Ammon's horn (tissue), 1 donor: ENCODE data around the gene FOXM1.

Experiments used
- DNase-seq: peaks from one replicate; pipeline ENCODE4 v3.0.0-alpha.2; 2016; ENCODE audit warnings: low spot score

The FOXM1 gene

DNA sequence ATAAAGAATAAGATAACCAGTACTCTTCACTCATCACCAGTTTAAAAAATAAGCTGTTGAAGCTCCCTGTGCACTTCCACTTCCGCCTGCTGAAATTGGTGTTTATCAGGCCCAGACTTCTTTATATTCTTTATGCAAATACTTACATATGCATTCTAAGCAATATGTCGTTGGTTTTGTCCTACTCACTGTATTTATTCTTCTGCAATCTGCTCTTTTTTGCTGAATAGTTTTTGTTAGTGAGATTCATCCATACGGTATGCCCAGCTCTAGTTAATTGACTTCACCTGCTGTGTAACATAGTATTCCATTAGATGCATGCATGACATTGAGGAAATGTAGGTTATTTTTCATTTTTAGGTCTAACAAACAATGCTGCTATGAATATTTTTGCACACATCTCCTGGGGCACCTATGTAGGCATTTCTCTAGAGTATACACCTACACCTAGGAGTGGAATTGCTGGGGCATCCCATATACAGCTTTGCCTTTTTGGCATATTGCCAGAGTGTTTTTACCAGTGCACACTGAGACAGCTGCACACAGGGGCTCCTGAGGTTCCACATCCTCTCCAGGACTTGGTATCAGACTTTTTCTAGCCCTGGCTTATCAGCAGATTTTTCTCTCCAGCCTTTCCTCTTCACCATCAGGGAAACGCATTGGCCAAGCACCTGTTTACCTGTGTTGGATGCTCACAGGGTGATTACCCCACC is 41.1 kb downstream of the FOXM1 start:
- DNase-seq, result no peak

DNA sequence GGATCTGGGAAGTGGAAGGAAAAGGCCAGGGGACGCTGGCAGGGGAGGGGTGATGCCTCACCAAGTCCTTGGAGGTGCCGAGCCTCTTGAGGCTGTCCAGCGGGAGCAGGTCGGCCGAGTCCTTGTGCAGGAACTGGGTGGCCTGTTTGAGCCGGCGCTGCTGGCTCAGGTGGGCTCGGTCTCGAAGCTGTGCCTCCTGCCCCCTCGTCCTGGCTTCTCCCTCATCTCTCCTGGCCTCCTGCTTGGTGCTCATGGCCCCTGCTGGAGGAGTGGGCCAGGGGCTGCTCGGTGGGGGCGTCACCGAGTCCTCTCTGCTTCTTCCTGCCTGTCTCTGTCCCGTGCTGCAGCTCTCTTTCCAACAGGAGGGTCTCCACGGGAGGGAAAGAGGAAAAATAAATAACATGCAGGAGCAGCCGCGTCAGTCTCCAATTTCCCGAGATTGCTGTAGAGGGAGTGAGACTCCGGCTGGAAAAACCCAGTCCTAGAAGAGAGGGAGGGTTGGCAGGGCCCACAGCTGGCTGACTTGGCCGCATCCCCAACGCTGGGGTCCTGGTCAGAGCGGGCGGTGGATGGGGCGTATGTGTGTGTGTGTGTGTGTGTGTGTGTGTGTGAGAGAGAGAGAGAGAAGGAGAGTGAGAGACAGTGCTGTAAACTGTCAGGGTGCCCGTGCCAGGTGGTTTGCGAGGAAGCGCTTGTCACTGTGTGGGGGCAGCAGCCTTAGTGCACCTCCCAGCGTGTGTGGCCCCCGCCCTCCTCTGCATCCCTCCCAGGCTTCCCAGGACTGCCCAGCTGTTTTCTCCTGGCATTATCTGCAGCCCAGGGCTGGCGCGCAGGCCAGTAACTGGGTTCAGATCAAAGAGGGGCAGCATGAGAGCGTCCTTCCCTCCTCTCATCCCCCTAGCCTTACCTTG is 42.1 kb downstream of the FOXM1 start, which contains the start of gene NRIP2:
Gene NRIP2 (minus strand): TSS at position 455 of the 911 bp plus-strand sequence. CDS start 52 bp downstream, at position 403.
- DNase-seq, result peak; percentile 82

DNA sequence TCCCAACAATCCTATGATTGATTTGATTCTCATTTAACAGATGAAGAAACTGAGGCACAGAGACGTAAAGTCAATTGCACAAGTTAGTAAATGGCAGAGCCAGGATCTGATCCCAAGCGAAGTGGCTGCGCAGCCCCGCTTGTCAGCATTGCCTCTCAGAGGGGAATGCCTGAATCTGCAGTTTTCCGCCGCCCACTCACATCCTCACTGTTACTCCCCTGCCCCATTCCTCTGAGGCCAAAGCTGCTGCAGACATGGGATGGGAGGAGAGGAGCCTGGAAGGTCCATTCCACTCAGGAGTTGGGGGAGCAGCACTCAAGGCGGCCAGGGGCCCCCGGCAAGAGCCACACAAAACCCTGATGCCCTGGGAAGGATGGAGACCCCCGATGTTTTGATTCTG is 43.2 kb downstream of the FOXM1 start:
- DNase-seq, result no peak

DNA sequence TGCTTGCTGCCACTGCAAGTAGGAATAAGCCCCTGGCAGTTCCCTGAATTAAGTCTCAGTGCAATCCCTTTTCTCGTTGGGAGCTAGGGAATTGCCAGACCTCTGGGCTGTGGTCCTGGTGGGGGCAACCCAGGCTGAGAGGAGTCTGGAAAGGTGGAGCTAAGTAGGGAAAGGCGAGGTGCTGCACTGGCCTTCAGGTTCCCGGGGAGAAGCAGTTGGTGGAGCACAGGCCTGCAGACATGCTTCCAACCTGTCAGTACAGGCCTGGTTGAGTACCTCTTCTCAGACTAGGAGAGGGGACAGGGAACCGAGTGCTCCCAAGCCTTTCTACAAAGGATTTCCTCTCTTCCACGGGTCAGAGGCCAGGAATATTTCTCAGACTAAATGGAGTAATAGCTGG is 43.6 kb downstream of the FOXM1 start:
- no peak for DNase-seq

DNA sequence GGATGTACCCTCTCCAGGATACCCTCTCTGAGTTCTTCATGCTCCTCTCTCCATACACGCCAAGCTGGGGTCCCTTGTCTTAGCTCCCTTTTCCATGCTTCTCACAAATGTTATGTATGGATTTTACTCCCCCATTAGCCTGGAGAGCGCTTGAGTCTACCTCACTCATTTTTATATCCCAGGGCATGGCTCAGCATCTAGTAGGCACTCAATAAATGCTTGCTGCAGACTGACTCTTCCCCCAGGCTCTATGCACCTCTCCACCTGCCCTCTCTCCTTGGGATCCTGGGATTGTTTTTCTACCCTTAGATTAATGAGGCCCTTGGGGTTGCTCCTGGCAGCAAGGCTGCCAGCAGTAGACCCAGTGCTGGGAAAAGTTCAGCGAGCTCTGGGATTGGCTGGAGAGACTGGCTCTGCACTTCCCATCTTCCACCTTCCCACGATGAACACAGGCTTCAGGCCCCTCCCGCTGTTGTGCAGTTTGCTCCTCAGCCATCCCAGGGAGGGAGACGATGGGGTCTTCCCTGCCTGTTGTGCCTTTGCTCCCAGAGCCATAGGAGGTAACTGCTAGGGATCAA is 44.3 kb downstream of the FOXM1 start:
- no peak for DNase-seq

DNA sequence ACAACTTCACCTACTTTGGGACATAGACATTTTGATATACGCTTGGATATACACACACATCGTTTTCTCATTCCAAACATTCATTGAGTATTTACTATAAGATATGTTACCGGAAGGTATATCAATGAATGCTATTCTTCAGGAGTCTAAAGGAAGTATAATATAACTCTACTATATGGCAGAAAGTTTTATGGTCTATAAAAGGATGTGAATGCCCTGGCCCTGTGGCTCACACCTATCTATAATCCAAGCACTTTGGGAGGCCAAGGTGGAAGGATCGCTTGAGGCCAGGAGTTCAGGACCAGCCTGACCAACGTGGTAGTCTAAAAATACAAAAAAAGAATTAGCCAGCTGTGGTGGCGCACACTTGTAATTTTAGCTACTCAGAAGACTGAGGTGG is 47.7 kb downstream of the FOXM1 start:
- DNase-seq, result no peak

DNA sequence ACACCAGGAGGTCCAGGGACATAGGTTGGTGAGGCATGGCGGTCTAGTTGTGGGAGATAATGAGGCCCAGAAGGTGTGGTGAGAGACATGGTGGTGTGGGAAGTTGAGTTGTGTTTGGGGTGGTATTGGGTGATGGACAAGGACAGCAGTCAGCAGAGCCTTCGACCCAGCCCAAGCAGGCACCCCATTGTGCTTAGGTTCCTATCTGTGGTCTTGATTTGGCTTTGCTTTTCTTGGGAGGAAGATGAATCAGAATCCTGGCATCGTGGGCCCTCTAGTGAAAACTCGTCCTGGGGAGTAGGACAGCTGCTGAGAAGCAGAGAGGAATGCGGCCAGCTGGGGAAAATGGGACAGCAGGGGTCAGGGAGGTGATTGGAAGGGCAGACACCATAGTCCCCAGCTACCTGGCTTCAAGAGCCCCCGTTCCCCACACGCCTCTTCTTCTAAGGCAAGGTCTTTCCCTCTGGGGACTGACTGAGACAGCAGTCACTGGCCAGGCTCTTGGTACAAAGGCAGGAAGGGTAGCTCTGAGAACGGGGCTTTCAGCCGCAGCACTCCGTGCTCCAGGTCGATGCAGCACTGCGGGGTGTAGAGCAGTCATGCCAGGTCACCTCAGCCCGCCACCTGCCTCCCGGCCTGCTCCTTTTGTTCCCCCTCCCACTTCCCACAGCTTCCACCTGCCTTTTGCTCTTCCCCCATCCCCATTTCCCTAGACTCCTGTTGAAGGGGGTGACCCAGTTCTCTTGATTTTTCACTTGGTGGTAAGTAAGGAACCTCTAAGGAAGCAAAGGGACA is 50.1 kb downstream of the FOXM1 start:
- DNase-seq, result no peak

DNA sequence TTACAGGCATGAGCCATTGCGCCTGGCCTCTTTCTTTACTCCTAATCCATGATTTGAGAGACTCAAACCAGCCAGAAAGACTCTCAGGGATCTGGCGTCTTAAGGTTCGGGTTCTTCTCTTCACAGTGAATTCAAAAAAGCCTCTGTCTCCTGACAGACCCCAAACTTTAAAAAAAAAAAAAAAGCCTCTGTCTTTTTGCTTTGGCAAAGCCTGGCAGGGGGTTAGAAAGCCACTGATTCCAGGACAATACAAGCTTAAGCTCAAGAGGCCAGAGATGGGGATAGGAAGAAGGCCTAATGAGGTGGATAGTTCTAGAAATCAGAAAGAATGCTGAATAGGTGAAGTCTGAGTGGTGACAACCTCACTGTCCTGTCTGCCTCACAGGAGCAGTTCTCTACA is 50.9 kb downstream of the FOXM1 start:
- DNase-seq, result no peak

DNA sequence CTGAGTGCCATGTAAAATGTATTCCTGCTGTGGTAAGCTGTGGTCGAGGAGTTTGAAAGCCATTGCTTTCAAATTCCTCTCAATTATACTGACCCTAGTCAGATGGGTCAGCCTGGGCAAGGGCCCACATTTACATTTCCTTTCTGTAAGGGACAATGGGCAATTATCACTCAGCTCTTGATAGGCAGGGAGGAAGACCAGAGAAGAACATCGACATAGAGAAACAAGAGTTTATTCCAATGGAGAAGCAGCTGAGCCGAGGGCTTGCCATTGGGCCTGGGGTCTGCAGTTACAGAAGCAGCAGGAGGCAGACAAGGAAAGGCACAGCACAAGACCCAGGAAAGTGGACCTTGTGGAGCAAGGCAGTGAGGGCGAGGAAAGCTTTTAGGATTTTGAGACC is 51.8 kb downstream of the FOXM1 start:
- peak; percentile 48 for DNase-seq

DNA sequence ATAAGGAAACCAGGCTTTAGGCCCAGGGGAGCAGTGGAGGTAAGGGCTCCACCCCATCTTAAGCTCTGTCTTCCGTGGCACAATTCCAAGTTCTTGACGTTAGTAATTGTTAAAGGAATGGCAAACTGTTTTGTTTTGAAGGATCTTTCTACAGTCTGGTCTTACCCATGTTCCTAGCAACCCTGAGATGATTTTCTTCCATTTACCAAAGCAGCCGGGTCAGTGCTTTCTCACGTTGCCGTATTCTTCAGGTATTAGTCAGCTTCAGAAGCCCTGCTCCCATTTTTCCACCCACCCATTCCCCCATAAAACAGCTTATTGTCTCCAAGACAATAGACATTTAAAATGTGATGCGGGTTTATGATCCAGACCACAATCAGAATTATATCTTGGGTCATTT is 52.4 kb downstream of the FOXM1 start:
- no peak for DNase-seq

DNA sequence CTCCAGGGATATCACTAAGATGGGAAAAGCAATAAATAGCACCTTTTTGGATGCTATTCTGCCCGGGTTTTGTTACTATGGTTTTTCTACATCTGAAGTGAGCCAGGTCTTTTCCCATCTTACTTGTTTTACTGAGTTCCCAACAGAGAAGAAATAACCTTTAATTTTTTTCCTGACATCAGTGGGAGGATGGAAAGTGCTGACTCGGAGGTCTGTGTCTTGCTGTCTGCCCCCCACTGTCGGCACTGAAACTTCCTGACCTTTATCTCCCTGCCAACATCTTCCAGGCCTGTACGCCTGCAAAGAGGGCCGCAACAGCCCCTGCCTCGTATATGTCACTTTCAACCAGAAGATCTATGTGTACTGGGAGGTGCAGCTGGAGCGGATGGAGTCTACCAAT is 53.5 kb downstream of the FOXM1 start:
- DNase-seq, result no peak

DNA sequence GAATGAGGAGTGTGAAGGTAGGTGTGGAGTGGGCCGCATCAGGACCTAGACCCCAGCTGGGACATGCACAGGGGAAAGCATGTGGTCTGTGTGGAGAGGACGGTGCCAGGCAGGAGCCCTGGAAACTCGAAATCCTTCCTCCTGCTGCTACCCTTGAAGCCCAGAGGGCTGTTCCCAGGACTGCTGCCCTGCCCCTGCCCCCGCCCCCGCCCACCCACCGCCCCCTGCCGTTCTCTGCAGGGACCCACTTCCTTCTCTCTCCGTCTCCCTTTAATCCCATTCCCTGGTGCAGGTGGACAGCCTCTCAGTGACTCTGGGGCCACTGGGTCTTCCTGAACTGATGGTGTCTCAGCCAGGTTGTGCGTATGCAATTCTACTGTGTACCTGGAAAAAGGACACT is 56.5 kb downstream of the FOXM1 start:
- no peak for DNase-seq

DNA sequence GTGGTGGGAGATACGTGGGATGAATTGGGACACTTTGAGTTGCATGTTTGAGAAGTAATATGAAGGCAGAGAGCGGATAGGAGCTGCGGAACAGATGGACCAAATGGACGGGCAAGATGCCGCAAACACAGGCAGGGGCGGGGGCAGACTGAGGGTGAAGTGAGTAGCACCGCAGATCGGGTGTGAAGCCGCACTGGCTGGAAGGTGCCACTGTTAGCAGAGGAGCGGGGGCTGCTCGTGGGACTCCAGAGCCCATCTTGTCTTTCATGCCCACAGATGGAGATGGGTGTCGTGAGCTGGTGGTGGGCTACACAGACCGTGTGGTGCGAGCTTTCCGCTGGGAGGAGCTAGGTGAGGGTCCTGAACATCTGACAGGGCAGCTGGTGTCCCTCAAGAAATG is 57.2 kb downstream of the FOXM1 start:
- no peak for DNase-seq

DNA sequence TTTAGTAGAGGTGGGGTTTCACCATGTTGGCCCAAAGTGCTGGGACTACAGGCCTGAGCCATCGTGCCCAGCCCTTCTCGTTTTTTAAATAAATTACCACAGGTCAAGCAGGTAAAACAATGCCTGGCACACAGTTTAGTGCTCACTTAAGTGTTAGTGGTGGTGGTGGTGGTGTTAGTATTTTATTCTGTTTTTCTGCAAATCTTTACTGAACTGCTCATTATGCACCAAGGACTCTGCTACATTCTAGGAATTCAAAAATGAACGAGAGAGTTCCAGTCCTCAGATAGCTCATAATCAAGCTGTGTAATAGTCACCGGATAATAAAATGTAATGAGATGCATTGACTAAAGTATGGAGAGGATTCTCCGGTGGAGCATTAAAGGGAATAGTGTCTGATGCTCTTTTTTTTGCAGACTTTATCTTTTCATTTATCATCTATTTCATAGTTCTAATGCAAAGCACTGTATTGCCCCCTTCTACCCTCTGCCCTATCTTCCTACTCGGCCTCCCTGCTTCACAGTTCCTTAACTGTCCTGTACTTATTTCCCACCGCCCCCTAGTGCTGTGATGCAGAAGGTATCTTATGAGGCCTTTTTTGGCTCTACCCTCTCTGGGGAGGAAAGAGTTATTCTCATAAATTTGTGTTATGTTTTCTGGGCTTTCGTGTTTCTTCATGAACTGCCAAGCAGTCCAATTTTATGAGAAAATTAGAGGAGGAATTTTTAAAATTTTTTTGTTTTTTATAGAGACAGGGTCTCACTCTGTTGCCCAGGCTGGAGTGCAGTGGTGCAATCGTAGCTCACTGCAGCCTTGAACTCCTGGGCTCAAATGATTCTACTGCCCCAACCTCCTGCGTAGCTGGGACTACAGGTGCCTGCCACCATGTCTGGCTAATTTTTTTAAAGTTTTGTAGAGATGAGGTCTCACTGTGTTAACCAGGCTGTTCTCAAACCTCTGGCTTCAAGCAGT is 63.5 kb downstream of the FOXM1 start:
- peak; percentile 63 for DNase-seq

DNA sequence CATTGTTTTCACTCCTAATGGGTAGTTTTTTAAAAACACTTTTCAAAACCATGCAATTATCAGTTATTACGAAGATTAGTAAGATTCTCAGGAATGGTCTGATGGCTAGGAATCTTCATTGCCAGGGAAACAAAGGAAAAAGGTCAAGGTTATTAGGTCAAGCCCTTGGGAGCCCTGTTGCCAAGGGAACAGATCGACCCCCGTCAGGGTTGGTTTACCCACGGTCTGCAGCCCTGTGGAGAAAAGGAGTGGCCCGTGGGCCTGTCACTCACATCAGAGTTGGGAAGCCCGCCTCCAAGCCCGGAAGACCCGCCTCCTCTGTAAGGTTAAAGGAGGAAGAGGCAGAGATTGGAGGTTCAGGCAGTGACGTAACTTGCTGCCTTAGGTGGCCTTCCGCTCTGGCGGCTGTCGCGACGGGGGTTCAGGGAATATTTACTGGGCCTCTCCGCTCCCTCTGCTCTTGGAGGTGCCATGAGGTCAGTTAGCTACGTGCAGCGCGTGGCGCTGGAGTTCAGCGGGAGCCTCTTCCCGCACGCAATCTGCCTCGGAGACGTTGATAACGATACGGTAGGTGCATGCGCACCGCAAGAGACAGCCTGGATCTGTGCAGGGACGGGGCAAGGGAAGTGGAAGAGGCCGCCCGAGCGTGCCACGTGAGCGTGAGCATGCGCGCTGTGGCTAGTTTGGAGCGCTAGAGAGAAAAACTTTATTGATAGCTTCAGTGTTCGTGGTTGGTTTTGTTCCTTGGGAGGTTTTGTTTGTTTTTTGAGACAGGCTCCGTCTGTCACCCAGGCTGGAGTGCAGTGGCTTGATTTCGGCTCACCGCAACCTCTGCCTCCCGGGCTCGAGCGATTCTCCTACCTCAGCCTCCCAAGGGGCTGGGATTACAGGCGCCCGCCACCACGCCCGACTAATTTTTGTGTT is 64.4 kb downstream of the FOXM1 start, which contains the start of gene ITFG2:
Gene ITFG2 (plus strand): TSS at position 379 of the 924 bp plus-strand sequence. CDS start 93 bp downstream, at position 472.
- DNase-seq, result peak; percentile 99

DNA sequence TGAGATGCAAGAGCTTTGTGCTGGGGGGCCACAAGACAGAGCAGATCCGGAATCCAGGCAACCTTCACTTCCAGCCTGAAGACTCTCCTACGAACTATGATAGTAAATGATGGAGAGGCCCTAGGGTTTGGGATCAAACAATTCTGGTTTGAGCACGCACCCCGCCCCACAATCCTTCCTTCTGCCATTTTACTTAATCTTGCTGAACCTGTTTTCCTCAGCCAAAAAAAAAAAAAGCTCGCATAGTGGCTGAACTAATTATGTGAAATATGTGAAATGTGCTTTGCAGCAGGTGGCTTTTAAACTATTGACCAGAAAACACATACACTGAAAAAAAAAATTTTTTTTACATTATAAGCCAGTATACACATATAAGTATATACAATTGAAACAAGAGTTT is 65.2 kb downstream of the FOXM1 start:
- no peak for DNase-seq
